ENCODE data around the gene CCHCR1.

DNA sequence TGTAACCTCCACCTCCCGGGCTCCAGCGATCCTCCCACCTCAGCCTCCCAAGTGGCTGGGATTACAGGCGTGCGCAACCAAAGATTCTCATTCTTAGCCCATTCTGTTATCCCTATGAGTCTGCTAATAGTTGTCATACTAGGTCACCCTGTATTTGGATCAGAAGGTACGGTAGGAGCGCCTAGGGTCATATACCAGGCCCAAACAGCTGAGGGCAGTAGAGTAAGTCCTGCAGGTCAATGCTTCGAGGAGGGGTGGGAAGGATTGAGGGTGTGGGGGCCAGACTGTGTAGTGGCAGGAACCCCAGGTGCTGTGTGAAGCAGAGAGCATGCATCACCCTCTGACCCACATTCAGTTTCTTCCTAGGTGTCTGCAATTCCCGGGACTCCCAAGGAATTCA lies 35.6 kb upstream of the CCHCR1 start:
- TF ChIP-seq, protein P1, sequence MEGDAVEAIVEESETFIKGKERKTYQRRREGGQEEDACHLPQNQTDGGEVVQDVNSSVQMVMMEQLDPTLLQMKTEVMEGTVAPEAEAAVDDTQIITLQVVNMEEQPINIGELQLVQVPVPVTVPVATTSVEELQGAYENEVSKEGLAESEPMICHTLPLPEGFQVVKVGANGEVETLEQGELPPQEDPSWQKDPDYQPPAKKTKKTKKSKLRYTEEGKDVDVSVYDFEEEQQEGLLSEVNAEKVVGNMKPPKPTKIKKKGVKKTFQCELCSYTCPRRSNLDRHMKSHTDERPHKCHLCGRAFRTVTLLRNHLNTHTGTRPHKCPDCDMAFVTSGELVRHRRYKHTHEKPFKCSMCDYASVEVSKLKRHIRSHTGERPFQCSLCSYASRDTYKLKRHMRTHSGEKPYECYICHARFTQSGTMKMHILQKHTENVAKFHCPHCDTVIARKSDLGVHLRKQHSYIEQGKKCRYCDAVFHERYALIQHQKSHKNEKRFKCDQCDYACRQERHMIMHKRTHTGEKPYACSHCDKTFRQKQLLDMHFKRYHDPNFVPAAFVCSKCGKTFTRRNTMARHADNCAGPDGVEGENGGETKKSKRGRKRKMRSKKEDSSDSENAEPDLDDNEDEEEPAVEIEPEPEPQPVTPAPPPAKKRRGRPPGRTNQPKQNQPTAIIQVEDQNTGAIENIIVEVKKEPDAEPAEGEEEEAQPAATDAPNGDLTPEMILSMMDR (IDR thresholded peaks at IDR 0.05; ENCODE audit: insufficient read depth, low read length, poor library complexity, severe bottlenecking), result no peak
- TF ChIP-seq EZH2phosphoT487 (conservative IDR thresholded peaks at IDR 0.05; ENCODE audit: low read length), result no peak
